Aorta (tissue), 5 donors: ENCODE results near the gene SAMD7. TPM values are rescaled to one million over a fixed set of nuclear protein-coding genes. Genes with fewer than 3 reads are reported as not detected.

Source experiments
- ATAC-seq: fragments of 200-7000 bp; cut with Tn5 transposase; one replicate; pipeline ENCODE4 v1.9.1; 2022; ENCODE audit warnings: moderate library complexity; ENCODE audit not compliant: low FRiP score
- DNase-seq, 2 donors: peaks; one replicate each; pipeline ENCODE4 v3.0.0-alpha.2; 2020
- H3K27ac ChIP-seq, 2 donors: one replicate each; pipeline ENCODE4 v1.5.1; 2013; ENCODE audit warnings: low read length in 2 of 2, mild to moderate bottlenecking in 2 of 2, moderate library complexity in 2 of 2, control low read depth in 1 of 2, inconsistent platforms in 1 of 2, low read depth in 1 of 2
- H3K27me3 ChIP-seq, 2 donors: one replicate each; pipeline ENCODE4 v1.6.1; 2013; ENCODE audit warnings: control low read depth in 1 of 2, low read length in 1 of 2, mild to moderate bottlenecking in 1 of 2, moderate library complexity in 1 of 2; ENCODE audit not compliant: insufficient read depth in 2 of 2, control insufficient read depth in 1 of 2
- H3K36me3 ChIP-seq, 2 donors: one replicate each; pipeline ENCODE4 v1.6.1; 2013; ENCODE audit warnings: control low read depth in 1 of 2, low read length in 1 of 2, mild to moderate bottlenecking in 1 of 2; ENCODE audit not compliant: insufficient read depth in 2 of 2, control insufficient read depth in 1 of 2
- H3K4me1 ChIP-seq, 2 donors: one replicate each; pipeline ENCODE4 v1.6.1; 2013; ENCODE audit warnings: low read length in 2 of 2, control low read depth in 1 of 2, mild to moderate bottlenecking in 1 of 2, moderate library complexity in 1 of 2; ENCODE audit not compliant: insufficient read depth in 2 of 2, control insufficient read depth in 1 of 2
- H3K4me3 ChIP-seq, 2 donors: one replicate each; pipeline ENCODE4 v1.5.1; 2013; ENCODE audit warnings: low read length in 2 of 2, control low read depth in 1 of 2, mild to moderate bottlenecking in 1 of 2
- H3K9me3 ChIP-seq: one replicate; pipeline ENCODE4 v1.6.1; 2013; ENCODE audit warnings: mild to moderate bottlenecking, low read length; ENCODE audit not compliant: control insufficient read depth
- WGBS, 2 donors: extraction: QIAGEN DNeasy Blood & Tissue Kit; methylation state at CpG; one replicate each; pipeline ENCODE4 v1.1.7; 2013; 5-methylcytosine and 5-hydroxymethylcytosine counted together
- intact Hi-C, 2 donors: fragments of 100-400 bp; cut with DNase I; formaldehyde crosslinking; loops; one replicate each; pipeline versions ENCODE4 v1.14.2 to v1.15.0; 2022
- polyA plus RNA-seq, 2 donors: library from polyadenylated mRNA; stranded (reverse); fragments of 200-250 nt; gene quantifications; one replicate each; pipeline ENCODE4 v1.2.3, GENCODE V29; 2013
- total RNA-seq, 2 donors: library from RNA; stranded (reverse); fragmentation: NEBNext Ultra II Directional; extraction: Animal tissue kit (Norgen Biotek cat#: 25700); gene quantifications; one replicate each; pipeline ENCODE4 v1.2.1, GENCODE V29; 2021
- donor health status: healthy with polysubstance abuse.
- donor health status: Bipolar disorder and iron deficiency.
- donor health status: DM: no; HTN: no; CAD: no.
- donor health status: DM: no; HTN: no; CAD: no.
- donor health status: DM: yes; HTN: yes; CAD: no.

SAMD7 gene
- total and polyA plus RNA-seq, 4 donors: not detected

GRCh38 chr3:169897284-169897683 lies 14.1 kb upstream of the SAMD7 start:
- WGBS, 2 donors: 94 to 96% methylated on average over 1 of the region's 1 CpG
- intact Hi-C loops: no loop called here
- DNase-seq (no peak), ATAC-seq (no peak)
- no peaks in the 10 kb centered on the region for H3K36me3 ChIP-seq
- no peak overlapping the region for H3K27ac ChIP-seq
- no peaks in the 10 kb centered on the region for H3K9me3 ChIP-seq
- H3K4me3 ChIP-seq: no peak overlapping the region
- H3K27me3 ChIP-seq: no peaks in the 10 kb centered on the region
- H3K4me1 ChIP-seq: no peaks in the 10 kb centered on the region

DNA sequence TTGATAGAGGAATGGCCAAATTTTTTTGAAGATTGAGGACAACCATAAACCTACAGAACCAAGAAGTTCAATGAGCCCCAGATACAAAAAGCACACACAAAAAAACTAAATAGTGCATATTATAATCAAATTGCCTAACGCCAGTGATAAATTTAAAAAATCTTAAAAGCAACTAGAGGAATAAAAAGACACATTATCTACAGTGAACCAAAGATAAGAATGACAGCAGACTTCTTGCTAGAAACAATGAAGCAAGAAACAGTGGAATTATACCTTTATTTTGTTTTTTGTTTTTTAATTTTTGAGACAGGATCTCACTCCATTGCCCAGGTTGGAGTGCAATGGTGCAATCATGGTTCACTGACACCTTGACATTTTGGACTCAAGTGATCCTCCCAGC lies 9.9 kb upstream of the SAMD7 start:
- H3K4me1 ChIP-seq: no peaks in the 10 kb centered on the region
- intact Hi-C loops: no loop called here
- 95 to 97% methylated on average over 1 of the region's 1 CpG for WGBS, 2 donors
- no peak for ATAC-seq
- no peak overlapping the region for H3K4me3 ChIP-seq
- H3K9me3 ChIP-seq: no peaks in the 10 kb centered on the region
- no peak overlapping the region for H3K27ac ChIP-seq
- no peaks in the 10 kb centered on the region for H3K36me3 ChIP-seq
- DNase-seq: no peak
- no peaks in the 10 kb centered on the region for H3K27me3 ChIP-seq

- Histone ChIP-seq H3K4me1 (no peaks in the 10 kb centered on the region), H3K9me3 (no peaks in the 10 kb centered on the region), H3K36me3 (no peaks in the 10 kb centered on the region), H3K27me3 (no peaks in the 10 kb centered on the region), H3K27ac (no peak overlapping the region), H3K4me3 (no peak overlapping the region)
- DNase-seq (no peak), ATAC-seq (no peak)
- WGBS, 2 donors: 56 to 88% methylated on average over 6 of the region's 6 CpGs
- intact Hi-C loops: no loop called here
Observed at GRCh38 chr3:169905404-169905803, 6.0 kb upstream of the SAMD7 start.

DNA sequence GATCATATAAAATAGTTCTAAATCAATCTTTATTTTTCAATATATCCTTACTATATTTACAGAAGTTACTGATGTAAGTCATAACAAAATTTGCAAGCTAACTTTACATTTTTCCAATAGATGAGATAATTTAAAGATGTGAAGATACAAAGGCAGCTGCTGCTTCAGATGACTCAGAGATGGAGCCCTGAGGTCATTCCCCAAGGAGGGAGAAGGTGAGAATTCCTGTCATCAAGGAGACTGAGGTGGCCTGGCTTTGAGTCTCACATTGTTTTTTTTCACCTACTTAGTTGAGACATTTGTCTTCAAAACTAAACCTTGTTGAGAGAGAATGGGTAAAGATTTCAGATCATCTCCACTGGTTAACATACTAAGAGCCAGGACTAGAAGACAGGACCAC lies 3.9 kb upstream of the SAMD7 start:
- ATAC-seq (no peak), DNase-seq (no peak)
- Histone ChIP-seq H3K36me3 (no peaks in the 10 kb centered on the region), H3K4me3 (no peak overlapping the region), H3K9me3 (no peaks in the 10 kb centered on the region), H3K27ac (no peak overlapping the region), H3K4me1 (no peaks in the 10 kb centered on the region), H3K27me3 (no peaks in the 10 kb centered on the region)
- intact Hi-C loops: no loop called here

DNA sequence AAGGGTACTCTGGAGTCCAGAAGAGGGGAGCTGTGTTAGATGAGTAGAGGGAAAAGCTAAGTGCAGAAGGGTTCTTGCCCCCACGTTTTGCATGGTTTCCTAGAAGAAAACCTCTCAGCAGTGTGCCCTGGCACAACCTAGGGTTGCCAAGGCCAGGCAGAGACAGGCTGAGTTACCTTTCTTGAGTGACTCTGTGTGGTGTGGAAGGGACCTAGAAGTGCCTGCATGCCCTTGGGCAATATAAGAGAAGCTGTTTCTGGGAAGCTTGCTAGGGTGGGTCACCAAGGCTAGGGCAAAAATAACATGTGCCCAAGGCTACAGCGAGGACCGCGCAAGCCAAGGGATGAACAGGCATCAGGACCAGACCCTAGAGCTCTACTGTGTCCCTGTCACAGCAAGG lies 3.4 kb upstream of the SAMD7 start:
- Histone ChIP-seq H3K27me3 (no peaks in the 10 kb centered on the region), H3K9me3 (no peaks in the 10 kb centered on the region), H3K27ac (no peak overlapping the region), H3K4me1 (no peaks in the 10 kb centered on the region), H3K36me3 (no peaks in the 10 kb centered on the region), H3K4me3 (no peak overlapping the region)
- WGBS, 2 donors: 88 to 89% methylated on average over 4 of the region's 4 CpGs
- DNase-seq (no peak), ATAC-seq (no peak)
- intact Hi-C loops: no loop called here

- Histone ChIP-seq H3K4me3 (no peak overlapping the region), H3K9me3 (no peaks in the 10 kb centered on the region), H3K4me1 (no peaks in the 10 kb centered on the region), H3K27me3 (no peaks in the 10 kb centered on the region), H3K27ac (no peak overlapping the region), H3K36me3 (no peaks in the 10 kb centered on the region)
- ATAC-seq: no peak
- no peak for DNase-seq
- 61 to 68% methylated on average over 3 of the region's 3 CpGs for WGBS, 2 donors
- intact Hi-C loops: no loop called here
Observed at GRCh38 chr3:169913323-169913722, 2.0 kb downstream of the SAMD7 start.

GRCh38 chr3:169914321-169914720 lies 2.9 kb downstream of the SAMD7 start:
- no peaks in the 10 kb centered on the region for H3K9me3 ChIP-seq
- 19 to 26% methylated on average over 2 of the region's 2 CpGs for WGBS, 2 donors
- H3K27ac ChIP-seq: no peak overlapping the region
- H3K27me3 ChIP-seq: no peaks in the 10 kb centered on the region
- intact Hi-C loops: no loop called here
- ATAC-seq (no peak), DNase-seq (no peak)
- H3K4me1 ChIP-seq: no peaks in the 10 kb centered on the region
- H3K4me3 ChIP-seq: no peak overlapping the region
- no peaks in the 10 kb centered on the region for H3K36me3 ChIP-seq

DNA sequence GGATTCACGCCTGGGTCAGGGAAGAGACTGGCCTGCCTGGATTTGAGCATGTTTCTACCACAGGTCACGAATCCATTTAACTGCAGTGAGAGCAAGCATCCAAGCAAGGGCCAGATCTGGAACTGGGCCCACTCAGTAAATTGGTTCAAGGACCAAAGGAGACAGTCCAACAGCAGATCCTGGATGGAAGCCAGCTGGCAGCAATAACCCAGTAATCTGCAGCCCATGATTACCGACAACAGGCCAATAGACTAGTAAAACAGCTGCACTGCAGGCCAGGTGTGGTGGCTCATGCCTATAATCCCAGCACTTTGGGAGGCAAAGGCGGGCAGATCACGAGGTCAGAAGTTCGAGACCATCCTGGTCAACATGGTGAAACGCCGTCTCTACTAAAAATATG lies 11.8 kb downstream of the SAMD7 start:
- 75 to 76% methylated on average over 8 of the region's 8 CpGs for WGBS, 2 donors
- Histone ChIP-seq H3K4me3 (no peak overlapping the region), H3K9me3 (no peaks in the 10 kb centered on the region), H3K27ac (no peak overlapping the region), H3K4me1 (no peaks in the 10 kb centered on the region), H3K36me3 (no peaks in the 10 kb centered on the region), H3K27me3 (no peaks in the 10 kb centered on the region)
- peak; percentile 29 for ATAC-seq
- DNase-seq: no peak
- intact Hi-C loops: no loop called here

- no peak overlapping the region for H3K4me3 ChIP-seq
- 67 to 80% methylated on average over 1 of the region's 1 CpG for WGBS, 2 donors
- no peaks in the 10 kb centered on the region for H3K27me3 ChIP-seq
- no peaks in the 10 kb centered on the region for H3K36me3 ChIP-seq
- intact Hi-C loops: no loop called here
- H3K4me1 ChIP-seq: no peaks in the 10 kb centered on the region
- H3K9me3 ChIP-seq: no peaks in the 10 kb centered on the region
- DNase-seq (no peak), ATAC-seq (no peak)
- no peak overlapping the region for H3K27ac ChIP-seq
Observed at GRCh38 chr3:169923831-169924230, 12.5 kb downstream of the SAMD7 start.
